Glomerular endothelial cell (primary cell): ENCODE measurements around the gene GALNT18. TPM values are rescaled to one million over a fixed set of nuclear protein-coding genes. Genes with fewer than 3 reads are reported as not detected.

Experiments used
- DNase-seq: peaks from one replicate; pipeline ENCODE4 v3.0.0-alpha.2; 2011; ENCODE audit warnings: low read depth, low spot score; ENCODE audit errors: extremely low read depth
- total RNA-seq: library from RNA; depleted of rRNA; stranded (reverse); fragments of >200 nt; gene quantifications from 2 replicates; pipeline ENCODE4 v1.2.3, GENCODE V29; 2015

GALNT18 gene
- total RNA-seq, 1 donor from 2014 or later, result 101 TPM

- DNase-seq, result no peak
Observed at GRCh38 chr11:11329062-11329806, 292.6 kb downstream of the GALNT18 start.

DNA sequence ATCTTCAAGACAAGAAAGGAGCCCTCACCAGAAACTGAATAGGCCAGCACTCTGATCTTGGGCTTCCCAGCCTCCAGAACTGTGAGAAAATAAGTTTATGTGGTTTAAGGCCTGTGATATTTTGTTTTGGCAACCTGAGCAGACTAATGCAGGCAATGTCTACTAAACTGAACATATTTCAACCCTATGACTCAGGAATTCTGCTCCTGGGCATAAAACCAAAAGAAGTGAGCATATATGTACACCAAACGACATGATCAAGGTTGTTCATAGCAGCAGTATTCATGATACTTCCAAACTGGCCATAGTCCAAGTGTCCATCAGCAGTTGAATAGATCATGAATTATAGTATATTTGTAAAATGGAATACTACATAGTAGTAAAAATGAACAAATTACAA, 297.7 kb downstream of the GALNT18 start:
- no peak for DNase-seq

- DNase-seq, result no peak
Observed at GRCh38 chr11:11322101-11322500, 299.7 kb downstream of the GALNT18 start.

DNA sequence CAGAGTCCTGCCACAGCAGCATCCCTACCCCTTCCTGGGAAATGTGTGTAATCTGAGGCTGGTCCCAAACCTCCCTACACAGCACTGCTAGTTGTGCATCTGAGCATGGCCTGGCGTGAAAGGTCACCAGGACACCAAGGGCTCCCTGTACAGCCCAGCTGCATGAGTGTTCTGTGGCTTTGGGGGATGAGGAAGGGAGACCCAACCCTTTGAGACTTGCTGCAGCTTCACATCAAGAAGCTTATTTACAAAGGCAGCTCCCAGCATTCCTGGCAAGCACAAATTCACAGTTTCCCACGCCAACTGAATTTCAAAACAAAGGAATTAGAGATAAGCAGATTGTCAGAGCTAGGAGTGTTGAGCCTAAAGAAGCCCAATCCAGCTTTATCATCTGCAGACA, 301.0 kb downstream of the GALNT18 start:
- DNase-seq, result no peak

DNA sequence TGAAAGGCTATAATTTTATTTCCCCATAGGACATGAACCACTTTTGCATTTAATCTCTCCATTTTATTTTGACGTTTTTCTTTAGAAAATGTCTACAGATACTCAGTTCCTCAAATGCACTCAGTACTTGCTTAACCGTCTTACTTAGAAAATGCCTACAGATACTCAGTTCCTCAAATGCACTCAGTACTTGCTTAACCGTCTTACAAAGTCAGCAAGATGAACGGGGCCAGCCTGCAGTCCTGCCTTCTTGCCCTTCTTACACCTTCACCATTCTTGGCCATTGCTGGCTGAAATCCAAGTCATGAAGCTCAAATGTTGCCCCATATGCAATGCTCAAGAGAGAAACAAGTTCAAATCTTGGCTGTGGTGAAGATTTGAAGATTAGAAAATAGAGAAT, 302.8 kb downstream of the GALNT18 start:
- DNase-seq, result no peak

DNA sequence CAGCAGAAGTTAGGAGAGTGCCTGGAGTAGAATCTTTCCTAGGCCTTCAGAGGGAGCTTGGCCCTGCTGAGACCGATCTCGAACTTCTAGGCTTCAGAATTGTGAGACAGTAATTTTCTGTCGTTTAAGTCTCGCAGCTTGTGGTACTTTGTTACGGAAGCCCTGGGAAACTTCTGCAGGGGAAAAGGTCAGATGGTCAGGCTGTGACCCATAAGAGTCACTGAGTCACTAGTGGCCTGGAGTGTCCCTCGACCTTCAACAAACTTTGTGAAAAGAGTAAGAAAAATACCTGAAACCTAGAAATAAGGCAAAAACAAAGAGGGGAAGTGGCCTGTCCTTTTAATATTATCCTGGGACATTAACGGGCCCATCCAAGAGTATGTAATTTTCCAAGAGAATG, 303.3 kb downstream of the GALNT18 start:
- no peak for DNase-seq

- no peak for DNase-seq
Observed at GRCh38 chr11:11316651-11317230, 305.1 kb downstream of the GALNT18 start.

DNA sequence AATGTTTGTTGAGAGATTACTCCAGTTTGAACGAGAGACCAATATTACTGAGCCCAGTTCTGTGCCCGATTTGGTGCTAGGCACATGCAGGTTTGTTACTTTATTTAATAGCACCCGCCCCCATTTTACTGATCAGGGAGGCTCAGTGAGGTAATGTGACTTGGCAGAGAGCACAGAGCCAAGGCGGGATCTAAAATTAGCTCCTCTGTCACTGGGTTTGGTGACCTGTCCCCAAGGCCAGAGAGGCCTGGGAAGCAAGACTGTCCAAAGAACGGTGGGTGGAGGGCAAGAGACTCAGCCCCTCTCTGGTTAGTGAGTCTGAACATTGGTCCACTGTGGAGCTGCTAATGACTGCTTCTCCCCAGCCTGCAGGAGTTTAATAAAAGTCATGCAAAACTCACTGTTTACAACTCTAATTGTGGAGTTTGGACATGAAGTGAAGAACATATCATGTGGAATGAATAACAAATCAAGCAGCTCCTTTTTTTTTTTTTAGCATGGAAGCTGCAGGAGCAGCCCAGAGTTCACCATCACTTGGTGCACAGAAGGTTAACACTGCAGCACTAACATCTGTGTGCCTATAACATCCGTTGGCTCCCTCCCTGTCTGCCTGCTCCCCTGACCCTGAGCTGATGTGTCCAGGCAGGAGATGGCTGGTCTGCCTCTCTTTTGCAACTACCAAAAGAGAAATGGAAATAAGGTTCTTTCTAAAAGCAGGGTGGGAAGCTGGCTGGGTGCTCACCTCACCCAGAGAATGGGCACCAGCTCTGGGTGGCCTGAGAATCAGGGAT, 307.7 kb downstream of the GALNT18 start:
- DNase-seq, result no peak

DNA sequence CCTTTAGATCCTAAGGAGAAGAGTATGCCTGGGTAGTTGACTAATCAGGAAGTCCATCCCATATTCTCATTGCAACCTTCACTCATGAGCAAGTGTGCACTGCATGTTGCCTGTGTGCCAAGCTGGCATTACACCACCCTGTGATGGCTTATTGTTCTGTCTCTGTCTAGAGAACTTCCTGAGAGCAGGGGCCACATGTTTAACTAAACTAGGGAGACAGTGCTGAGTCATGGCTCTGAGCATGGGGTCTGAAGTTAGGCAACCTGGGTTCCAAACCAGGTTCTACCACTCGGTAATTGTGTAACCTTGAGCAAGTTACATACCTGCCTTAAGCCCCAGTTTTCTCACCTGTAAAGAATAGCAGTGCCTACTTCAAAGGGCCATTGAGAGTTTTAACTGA, 308.4 kb downstream of the GALNT18 start:
- no peak for DNase-seq

DNA sequence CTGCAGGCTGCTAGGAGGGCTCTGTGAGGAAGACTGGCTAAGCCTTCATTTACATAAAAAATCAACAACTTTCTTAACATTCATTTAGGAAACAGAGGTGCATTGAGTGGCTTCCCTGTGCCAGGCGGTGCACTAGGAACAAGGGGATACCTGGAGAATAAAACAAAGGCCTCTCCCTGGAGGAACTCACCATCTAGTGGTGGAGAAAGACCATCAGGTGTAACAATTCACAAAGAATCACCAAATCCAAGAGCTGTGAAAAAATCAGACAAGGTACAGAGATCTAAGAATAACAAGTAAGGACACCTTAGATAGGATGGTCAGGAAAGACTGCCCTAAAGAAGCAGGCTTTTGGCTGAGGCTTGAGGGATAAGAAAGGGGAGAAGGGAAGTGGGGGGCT, 309.1 kb downstream of the GALNT18 start:
- DNase-seq, result no peak

DNA sequence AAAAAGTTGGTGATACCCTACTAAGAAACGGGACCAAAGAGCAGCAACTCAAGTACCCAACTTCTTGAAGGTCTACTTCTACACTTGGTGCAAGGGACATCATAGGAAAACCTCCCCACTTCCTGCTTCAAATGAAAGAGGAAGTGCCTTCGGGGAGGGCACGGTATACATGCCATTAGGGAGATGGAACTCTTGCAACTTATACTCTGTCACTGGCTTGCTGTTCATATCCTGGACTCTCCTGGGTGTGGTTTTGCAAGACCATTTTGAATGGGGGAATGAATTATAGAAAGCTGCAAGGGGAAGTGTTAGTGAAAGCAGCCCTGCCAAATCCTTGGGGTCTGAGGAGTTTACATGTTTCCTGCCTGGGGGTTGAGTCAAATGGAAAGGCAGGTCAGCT, 310.6 kb downstream of the GALNT18 start:
- no peak for DNase-seq

DNA sequence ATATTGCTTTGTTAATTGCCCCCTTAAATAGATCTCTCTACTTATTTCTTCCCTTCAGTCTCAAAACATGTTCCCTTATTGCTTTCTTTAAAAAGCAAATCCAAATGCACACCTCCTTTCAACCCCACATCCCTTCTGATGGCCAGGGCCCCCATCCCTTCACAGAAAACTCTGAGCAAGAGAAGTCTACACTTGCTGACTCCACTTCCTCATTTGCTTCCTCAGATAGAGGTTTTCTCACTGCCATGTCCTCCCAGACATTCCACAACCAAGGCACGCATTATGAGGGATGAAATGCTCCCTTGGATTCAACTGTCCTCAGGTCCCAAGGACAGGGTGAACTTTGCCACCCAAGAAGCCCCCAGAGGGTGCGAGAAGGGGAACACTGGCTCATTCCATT, 311.9 kb downstream of the GALNT18 start:
- no peak for DNase-seq

DNA sequence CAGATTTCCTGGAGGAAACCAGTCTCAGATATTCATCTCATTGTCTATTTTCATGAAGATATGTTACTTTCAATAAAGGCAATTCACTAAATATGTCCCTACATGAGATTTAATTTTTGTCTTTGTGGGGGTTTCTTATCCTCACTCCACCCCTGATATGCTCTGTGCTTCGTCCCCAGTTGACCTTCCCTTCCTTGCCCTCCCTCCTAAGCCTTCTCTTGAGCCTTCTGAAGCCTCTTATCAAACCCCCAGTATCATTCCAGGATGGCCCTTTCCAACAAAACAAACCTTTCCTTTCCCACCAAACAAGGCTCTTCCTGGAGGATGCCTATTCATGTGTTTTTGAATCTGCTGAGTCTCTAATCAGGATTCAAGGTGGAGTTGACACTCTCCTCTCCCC, 313.6 kb downstream of the GALNT18 start:
- DNase-seq, result no peak

DNA sequence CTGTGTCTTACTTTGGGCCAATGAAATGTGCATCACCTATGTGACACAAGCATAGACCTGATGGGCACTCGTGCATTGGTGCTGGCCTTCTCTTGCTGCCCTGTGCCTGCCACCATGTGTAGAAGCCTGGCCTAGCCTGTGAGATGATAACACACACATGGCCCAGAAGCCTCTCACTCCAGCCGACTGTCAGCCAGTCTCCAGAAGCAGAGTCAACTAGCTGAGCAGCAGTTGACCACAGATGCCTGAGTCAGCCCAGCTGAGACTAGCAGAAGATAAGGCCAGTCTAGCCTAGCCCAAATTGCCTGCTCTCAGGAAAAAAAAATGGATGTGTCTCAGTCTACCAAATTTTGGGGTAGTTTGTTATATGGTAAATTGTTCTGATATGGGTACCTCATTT, 314.9 kb downstream of the GALNT18 start:
- DNase-seq, result no peak

- DNase-seq, result no peak
Observed at GRCh38 chr11:11304550-11304949, 317.3 kb downstream of the GALNT18 start.

DNA sequence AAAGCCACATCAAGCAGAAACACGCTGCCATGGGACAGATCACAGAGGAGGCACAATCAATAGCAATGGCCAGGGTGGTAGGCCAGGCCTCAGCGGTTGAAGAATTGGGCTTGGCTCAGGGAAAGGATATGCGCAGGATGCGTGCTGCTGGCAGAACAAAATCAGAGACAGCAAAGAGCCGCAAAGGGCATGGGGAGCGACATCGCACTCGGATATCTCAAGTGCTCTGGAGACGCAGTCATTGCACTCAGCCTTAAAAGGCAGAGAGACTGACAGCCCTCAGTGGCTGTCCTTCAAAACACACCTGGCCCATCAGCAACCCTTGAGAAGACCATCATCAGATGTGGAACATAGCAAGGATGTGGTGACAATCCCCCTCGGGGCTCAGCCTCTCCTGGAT, 319.2 kb downstream of the GALNT18 start:
- no peak for DNase-seq

DNA sequence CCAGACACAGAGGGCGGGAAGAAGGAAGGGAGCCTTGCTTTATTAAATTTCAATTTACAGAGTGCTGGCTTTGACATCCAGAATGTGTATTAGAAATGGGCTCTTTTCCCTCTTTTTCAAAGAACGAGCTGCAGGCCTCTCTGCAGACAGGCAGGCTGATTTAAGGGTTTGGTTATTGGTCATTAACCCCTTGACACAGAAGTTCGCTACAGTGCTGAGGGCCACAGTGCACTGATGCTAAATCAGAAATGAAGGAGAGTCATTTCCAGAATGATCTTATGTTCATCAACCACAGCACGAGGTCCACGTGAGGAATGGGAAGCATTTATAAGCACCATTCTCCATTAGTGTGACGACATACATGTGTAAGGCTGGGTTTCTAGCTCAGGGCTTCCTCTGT, 320.6 kb downstream of the GALNT18 start:
- DNase-seq, result no peak

DNA sequence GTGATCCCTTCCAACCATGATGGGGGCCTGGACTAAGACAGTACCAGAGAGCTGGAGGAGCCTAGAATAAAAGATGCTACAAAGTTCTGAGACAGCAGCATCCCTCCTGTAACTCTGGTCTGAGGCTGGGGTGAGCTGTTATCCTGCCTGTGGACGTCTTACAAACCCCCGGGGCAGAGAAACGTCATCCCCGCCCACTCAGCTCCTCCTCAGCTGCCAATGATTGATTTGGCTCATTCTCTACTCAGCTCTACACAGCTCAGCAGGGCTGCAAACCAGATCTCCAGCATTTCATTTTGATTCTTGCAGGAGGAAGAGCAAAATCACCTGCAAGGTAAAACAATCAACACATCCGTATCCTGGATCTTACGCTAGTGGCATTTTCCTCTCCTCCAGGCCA, 324.2 kb downstream of the GALNT18 start:
- DNase-seq, result no peak

DNA sequence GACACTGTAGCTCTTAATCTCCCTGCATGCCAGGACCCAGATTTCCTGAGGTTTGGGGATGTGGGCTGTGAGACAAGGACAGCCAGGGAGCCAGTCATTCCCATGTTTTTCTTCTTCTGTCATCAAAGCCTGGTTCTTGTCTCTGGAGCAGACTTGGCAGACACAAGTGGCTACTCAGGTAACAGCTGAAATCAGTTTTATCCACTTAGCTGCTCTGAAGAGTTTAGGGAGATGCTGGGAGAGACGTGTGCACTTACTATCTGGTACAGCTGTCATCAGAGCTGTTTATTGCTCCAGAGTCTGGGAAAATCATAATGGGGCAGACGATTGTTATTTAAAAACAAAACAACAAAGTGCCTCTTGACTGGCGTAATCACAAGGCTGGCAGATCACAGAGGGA, 325.4 kb downstream of the GALNT18 start:
- no peak for DNase-seq

- DNase-seq, result no peak
Observed at GRCh38 chr11:11294551-11294855, 327.3 kb downstream of the GALNT18 start.

GRCh38 chr11:11293798-11294550, 327.8 kb downstream of the GALNT18 start:
- no peak for DNase-seq
